Suprapubic skin (tissue), 3 donors: ENCODE data around the gene MYO9B.

Source experiments
- POLR2A ChIP-seq, 2 donors: fragments of 450-650 bp; IDR thresholded peaks; one replicate each; pipeline ENCODE4 v1.6.1; 2017; ENCODE audit warnings: antibody characterized with exemption in 2 of 2, mild to moderate bottlenecking in 2 of 2, moderate library complexity in 2 of 2
- TF ChIP-seq, protein P1 (sequence below), 2 donors: fragments of 200-600 bp in 1 of 2; fragments of 450-650 bp in 1 of 2; sonication (generic) in 1 of 2; IDR thresholded peaks; one replicate each; pipeline ENCODE4 v1.5.1; 2016 to 2019; ENCODE audit warnings: antibody characterized with exemption in 2 of 2, mild to moderate bottlenecking in 1 of 2, moderate library complexity in 1 of 2

DNA sequence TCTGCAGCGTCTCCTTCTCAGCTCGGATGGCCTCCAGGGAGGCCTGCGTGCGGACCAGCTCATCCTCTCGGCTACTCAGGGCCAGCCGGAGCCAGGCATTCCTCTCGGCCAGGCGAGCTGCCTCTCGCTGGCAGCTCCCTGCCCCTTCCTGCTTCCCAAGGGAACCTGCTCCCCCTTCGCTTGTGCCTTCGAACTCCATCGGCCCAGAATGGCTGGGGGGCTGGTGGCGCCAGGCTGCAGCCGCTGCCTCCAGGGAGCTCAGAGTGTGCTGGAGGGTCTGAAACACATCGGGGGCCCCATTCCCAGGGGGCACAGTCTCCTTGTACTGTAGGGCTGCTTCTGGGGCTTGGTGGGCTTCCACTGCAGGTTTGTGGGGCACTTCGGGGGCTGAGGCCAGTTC lies 187.0 kb downstream of the MYO9B start:
- TF ChIP-seq, protein P1, sequence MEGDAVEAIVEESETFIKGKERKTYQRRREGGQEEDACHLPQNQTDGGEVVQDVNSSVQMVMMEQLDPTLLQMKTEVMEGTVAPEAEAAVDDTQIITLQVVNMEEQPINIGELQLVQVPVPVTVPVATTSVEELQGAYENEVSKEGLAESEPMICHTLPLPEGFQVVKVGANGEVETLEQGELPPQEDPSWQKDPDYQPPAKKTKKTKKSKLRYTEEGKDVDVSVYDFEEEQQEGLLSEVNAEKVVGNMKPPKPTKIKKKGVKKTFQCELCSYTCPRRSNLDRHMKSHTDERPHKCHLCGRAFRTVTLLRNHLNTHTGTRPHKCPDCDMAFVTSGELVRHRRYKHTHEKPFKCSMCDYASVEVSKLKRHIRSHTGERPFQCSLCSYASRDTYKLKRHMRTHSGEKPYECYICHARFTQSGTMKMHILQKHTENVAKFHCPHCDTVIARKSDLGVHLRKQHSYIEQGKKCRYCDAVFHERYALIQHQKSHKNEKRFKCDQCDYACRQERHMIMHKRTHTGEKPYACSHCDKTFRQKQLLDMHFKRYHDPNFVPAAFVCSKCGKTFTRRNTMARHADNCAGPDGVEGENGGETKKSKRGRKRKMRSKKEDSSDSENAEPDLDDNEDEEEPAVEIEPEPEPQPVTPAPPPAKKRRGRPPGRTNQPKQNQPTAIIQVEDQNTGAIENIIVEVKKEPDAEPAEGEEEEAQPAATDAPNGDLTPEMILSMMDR (IDR thresholded peaks at IDR 0.05), result no peak
- no peak for TF ChIP-seq POLR2A (IDR thresholded peaks at IDR 0.05)
